Inflammatory macrophage (primary cell): Measurements from ENCODE around the gene CREG1.

Experiments used
- DNase-seq, 2 donors: peaks; one replicate each; pipeline ENCODE4 v3.0.0-alpha.2; 2020 to 2022

Gene CREG1

DNA sequence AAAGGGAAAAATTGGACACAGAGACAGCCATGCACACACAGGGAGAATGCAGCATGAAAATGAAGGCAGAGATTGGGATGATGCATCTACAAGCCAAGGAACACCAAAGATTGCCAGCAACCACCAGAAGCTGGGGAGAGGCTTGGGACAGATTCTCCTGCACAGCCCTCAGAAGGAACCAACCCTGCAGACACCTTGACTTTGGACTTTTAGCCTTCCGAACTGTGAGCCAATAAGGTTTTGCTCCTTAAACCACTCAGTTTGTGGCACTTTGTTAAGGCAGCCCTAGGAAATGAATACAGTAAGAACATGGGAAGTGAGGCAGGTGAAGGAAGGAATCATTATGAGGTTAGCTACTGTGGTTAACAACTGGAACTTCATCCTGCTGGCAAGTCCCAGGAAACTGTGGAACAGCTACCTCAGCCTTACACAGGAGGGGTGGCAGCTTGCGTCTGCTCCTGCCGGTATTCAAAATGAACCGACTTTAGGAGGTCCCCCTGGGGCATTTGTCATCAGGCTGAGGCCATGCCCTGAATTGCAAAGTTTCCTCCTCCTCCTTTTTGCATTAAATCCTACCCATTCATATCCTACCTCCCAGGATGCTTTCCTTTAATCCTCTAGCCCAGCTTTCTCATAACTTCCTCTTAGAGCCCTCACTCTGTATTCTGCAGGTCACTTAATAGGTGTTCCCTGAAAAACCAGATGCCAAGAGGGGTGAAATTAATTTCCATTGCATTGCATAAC is 50.7 kb downstream of the CREG1 start:
- DNase-seq = no peak

DNA sequence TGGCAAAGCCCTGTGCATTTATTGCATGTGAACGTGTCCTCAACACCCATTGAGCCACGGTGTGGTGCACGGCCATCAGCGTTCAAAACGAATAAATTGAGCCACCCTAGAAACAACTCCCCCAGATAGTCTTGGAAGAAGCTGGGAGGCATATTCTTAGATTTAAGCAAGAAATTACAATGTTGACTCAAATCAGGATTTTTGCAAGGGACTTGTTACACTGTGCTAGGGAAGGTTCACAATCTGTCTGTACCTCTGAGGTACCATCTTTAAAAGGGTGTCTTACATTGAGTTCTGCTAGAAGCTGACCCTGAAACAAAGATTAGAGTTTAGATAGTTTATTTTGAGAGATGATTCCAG is 51.4 kb downstream of the CREG1 start:
- DNase-seq = no peak

DNA sequence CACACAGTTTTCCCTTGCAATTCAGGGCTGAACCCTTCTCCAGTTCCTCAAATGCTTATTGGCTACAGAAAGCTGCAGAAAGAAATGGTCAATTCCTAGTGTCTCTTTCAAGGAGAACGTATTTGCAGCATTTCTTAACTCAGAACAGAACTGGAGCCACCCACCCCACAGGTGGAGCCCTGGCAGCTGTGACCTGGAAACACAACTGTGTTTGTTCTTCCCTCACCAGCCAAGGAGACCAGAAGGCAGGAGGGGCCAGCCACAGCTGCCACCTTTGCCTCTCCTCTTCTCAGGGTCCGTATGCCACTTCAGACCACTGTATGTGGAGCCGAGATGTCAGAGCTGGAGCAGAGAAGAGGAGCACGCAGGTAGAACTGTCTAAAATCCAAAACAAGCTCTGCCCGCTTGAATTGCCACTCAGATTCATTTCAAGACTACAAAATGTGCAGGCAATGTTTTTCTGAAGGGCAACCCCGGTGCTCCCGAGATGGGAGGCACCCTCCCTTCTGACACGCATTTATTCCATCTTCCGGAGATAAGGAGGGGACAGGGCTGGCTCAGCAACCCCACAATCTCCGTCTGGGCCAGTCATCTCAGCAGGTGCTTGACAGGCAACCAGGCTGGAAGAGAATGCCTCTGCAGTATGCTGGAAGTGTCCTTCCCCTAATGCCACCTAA is 51.9 kb downstream of the CREG1 start:
- no peak for DNase-seq

DNA sequence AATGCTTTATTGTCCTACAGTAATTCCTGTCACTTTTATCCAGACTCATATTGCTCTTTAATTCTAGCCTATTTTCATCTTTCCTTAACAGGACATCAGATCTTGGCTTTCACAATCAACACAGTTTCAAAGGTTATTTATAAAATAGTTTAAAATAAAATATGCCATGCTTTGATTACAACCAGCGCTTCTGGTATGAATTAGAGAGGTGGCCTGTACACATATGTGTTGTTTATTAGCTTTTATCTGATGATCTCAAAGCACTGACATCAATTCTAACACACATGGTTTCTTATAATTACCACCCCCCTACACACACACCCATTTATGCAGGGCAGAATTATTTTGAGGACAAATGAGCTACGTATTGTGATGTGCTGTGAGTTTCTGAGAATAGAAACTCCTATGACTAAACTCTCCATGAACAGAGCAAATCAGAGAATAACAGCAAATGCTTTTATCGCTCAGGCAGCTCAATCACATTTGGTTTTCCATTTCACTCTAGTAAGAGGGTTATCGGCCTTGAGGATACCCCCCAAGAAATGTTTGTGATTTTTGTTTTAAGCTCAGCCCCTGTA is 53.2 kb downstream of the CREG1 start:
- DNase-seq = no peak

DNA sequence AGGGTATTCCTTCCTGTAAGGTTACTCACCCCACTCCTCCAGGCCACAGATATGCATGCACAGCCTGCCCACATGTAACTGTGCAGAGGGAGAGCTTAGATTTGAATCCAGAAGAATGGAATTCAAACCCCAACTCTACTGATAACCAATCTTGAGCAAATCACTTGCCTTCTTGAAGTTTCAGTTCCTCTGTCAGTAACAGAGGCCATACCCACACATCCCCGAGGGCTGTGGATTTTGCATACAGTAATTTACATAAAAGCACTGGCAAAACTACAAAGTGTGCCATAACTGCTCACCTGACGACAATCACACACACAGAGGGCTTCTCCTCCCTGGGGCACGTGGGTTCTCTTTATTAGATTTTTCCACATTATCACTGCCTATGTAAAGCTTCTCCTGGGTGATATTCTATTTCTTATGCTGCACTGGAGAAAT is 53.9 kb downstream of the CREG1 start:
- peak in 1 of 2 donors; percentile 15 for DNase-seq

DNA sequence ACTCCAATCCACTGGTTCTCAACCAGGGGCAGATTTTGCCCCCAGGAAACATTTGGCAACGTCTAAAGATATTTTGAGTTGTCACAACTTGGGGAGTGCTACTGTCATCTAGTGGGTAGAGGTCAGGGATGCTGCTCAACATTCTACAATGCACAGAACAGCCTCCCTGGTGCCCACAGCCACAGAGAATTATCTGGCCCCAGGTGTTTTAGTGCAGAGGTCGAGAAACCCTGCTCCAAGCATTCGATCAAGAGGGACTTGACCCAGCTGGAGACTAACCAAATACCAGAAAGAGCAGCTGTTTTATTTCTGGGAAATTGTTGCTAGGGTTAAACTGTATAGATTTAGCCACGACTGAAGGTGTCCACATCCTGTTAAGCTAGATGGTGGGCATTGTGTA is 54.5 kb downstream of the CREG1 start:
- no peak for DNase-seq

DNA sequence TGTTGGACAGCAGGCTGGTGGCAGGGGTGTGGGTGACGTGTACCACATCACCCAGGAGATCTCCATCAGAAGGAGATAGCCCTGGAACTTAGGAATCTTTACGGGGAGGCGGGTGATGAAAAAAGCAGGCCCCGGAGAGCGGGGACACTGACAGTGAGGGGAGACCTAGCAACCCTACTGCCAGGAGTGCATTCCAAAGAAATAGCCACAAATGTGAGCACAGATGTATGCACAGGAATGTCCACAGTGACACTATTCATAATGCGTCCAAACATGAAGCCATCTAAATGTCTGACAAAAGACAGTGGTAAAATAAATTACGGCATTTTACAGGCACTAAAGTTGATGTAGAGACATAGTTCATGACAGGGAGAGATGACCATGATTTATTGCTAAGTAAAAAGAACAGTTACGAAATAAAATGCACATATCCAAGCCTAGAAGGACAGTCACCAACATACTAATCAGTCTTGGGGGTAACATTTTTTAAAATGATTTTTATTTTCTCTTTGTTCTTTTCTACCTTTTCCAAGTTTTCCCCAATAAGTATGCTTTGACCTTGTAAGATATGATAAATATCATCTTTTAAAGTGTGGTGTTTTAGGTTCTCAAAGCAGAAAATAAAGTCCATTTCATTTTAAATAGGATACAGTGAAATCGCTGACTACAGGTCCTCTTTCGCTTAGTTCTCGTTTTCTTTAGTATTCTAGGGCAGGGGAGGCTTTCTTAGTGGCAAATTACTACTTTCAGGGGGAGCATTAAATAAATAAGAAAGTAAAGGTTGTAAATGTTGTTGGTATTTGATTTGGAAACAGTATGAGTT is 56.6 kb downstream of the CREG1 start:
- DNase-seq = no peak

DNA sequence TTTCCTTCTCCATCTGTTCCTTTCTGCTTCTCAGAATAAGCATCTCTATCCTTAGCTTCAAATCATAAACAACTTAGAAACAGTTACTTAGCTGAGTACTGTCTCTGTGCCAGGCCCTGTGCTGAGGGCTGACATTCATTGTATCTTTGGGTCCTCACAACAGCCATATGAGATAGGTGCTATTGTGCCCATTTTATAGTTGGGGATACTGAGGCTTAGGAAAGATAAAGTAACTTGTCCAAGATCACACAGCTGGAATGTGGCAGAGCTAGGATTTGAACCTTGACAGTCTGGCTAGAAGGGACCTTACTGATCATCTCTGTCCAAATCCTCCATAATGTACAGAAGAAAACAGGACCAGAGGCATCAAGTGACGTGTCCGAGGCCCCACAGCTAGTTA is 60.2 kb downstream of the CREG1 start:
- no peak for DNase-seq

DNA sequence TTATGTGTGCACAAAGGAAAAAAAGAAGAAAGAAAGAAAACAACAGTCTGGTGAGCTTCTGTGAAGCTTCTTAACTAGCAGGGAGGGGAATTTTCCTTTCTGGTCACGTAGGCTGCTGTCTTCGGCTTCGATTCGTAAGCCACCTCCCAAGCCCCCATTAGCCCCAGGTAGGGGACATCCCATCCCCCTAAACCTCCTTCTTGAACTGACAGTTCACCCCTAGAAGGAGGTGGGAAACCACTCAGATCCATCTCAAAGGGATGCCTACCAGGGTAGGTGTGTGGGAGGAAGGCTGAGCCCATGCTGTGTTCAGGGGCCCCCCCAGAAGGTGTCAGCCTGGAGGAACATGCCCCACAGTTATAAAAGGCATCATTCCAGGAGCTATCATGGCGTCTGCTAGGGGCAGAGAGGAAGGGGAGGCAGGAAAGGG is 61.1 kb downstream of the CREG1 start:
- no peak for DNase-seq

DNA sequence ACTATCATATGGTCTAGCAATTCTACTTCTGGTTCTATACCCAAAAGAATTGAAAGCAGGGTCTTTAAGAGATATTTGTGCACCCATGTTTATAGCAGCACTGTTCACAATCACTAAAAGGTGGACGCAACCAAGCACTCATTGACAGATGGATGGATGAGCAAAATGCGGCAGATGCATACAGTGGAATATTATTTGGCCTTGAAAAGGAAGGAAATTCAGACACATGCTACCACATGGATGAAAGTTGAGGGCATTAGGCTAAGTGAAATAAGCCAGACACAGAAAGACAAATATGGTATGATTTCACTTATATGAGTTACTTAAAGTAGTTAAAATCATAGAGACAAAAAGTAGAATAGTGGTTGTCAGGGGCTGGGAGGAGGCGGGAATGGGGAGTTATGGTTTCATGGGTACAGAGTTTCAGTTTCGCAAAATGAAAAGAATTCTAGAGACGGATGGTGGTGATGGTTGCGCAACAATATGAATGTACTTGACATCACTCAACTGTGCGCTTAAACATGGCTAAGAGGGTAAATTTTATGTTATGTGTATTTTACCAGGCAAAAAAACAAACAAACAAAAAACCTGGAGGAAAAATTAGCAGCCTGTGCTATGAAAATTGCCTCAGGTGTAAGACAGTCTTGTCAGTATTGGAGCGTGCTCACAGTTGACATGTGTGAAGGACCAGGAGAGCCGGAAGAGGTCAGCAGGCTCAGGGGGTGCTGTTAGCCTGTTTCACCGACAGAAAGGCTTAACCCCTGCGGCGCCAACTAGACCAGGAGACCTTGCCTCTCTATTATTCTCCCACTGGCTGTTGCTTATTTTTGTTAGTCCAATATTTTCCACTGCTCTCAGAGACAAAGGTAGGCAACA is 61.7 kb downstream of the CREG1 start:
- DNase-seq = no peak
